LHCN-M2 (cell line): ENCODE results near the gene NTPCR. TPM values are rescaled to one million over a fixed set of nuclear protein-coding genes. Genes with fewer than 3 reads are reported as not detected.
"Not testable (repeated sequence)": the region's sequence is repeated elsewhere in the genome, so short reads cannot be mapped to it uniquely, and the experiment has no call there.

ENCODE experiments used
- DNase-seq: peaks from one replicate; pipeline ENCODE4 v3.0.0-alpha.2; 2012; ENCODE audit warnings: low read depth
- polyA plus RNA-seq: library from polyadenylated mRNA; unstranded; fragments of >200 nt; gene quantifications from one replicate; pipeline ENCODE4 v1.2.1, GENCODE V29; 2012; ENCODE audit warnings: missing spikeins
- total RNA-seq: library from RNA; depleted of rRNA; stranded (reverse); fragments of >200 nt; gene quantifications from 2 replicates; pipeline ENCODE4 v1.2.3, GENCODE V29; 2014; rRNA removed

The NTPCR gene
- total RNA-seq, result 35.5 and 38.1 TPM in 2 replicates
- polyA plus RNA-seq, result 56.6 TPM

- peak; percentile 88 for DNase-seq
Observed at GRCh38 chr1:232950197-232951176, at the start of gene NTPCR. Gene NTPCR, plus strand, starts transcription at chr1:232950611. Its CDS starts 100 bp downstream, at chr1:232950711.

GRCh38 chr1:232900818-232901217, 49.6 kb upstream of the NTPCR start:
- no peak for DNase-seq

GRCh38 chr1:232901255-232901654, 49.2 kb upstream of the NTPCR start:
- DNase-seq, result no peak

GRCh38 chr1:232902774-232903350, 47.5 kb upstream of the NTPCR start:
- DNase-seq, result no peak

DNA sequence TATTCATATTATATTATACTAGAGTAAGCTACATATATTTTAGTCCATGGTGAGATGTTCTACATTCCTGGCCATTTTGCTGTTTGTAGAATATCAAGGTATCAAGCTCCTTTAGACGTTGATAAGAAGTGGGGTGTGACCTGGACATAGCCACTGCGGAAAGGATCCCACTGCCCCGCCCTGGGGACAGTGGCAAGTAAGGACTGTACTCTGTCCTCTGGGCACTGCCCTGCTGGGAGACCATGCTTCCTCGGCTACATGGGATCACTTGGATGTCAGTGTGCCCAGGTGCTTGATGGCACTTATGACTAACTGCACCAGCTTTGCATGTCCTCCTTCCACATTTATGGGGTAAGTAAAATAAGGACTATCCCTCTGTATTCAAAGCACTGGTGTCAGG, 46.3 kb upstream of the NTPCR start:
- no peak for DNase-seq

DNA sequence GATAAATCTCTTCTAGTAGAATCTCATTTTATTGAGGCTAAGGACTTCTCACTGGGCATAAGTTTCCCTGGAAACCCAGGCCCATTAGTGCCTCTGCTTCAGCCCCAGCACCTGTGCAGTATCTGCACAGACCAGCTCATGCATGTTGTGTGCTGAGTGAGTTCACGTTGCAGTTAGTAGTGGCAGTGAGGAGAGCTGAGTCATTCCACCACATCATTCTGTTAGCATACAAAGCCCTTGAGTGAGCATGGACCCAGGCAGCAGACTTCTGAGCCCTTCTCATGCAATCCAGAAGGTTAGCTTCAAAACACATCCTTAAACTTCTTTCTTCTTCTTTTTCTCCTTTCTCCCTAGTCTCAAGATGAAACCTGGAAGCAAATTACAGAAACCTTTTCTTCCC, 45.8 kb upstream of the NTPCR start:
- DNase-seq, result peak; percentile 79

DNA sequence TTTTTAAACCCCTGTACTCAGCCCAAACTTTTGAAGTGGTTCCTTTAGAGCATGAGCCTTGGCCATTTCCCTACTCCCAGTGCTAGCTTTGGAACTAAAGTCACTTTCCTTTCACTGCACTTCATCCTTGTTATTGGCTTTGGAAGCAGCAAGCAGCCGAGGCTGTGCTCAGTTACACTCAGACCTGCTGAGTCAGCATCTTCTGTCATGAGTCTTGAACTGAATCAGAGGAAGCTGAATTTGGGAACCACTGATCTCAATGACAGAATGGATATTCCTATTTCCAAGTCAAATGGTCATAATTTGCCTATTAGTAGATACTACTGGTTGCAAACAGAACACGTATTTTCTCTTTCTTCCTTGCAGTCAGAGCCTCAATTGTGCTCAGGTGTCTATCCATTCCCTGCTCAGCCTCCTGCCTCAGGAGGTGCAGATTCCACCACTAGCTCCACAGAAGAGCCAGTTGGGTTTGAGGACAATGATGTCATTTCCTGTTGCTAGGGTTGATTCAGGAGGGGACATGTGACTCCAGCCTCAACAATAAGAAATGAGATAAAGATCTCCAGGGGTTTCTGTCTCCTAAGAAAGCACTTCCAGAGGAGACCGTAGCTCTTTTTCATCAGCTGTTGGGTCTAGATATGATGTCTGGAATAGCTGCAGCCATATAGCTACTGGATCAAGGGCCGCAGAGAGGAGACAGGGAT, 44.9 kb upstream of the NTPCR start:
- no peak for DNase-seq

DNA sequence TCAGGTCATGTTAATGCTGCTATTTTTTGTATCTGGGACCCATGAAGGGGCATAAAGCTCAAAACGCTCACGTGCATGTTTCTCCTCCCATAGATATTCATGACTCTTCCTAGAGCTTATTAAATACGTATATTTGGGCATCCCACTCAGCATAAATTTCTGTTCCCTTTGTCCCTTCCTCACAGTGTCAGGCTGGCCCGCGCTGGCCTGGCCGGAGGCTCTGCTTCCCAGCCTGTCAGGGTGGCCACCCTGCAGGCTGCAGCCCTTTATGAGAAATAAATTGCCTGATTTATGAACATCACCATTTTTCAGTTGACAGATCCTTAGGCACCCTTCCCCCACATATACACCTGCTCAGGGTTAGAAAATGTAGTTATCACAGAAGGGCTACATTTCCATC, 44.0 kb upstream of the NTPCR start:
- no peak for DNase-seq

GRCh38 chr1:232908831-232909230, 41.6 kb upstream of the NTPCR start:
- DNase-seq, result no peak

DNA sequence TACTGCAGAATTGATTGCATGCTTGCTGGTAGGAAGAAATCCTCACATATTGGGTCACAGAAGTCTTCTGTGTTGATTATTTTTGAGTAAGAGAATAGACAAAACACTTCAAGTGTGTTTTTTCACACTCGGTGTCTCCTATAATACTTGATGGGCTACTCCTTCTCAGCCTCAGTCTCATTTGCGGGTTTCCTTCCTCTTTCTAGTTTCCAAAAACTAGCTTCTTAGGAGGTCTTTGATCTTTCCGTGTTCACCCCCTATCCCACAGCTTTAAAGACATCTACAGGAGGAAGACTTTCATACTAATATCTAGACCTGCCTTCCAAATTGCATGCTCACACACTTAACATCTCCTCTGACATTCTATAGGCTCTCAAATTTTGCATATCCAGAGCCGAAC, 40.7 kb upstream of the NTPCR start:
- no peak for DNase-seq

- DNase-seq, result no peak
Observed at GRCh38 chr1:232911027-232911599, 39.3 kb upstream of the NTPCR start.

- no peak for DNase-seq
Observed at GRCh38 chr1:232912845-232913580, 37.4 kb upstream of the NTPCR start.

DNA sequence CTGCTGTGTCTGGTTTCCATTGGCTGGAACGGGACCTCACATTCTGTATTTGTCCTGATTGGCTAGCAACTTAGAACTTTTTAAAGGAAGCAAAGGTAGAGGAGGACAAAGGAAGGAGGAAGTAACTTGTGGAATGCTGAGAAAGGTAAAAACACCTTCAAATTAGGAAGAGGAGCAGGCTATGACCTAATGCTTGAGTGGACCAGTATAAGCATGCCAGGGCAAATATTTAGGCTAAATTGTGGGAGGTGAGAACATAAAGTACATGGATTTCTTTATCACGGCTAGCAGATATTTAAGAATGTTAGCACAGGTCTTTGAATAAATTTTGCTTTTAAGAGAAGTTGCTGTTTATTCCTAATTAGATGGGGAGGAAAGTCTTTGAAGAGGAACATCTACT, 36.1 kb upstream of the NTPCR start:
- not testable (repeated sequence) for DNase-seq

GRCh38 chr1:232915212-232915611, 35.2 kb upstream of the NTPCR start:
- no peak for DNase-seq

DNA sequence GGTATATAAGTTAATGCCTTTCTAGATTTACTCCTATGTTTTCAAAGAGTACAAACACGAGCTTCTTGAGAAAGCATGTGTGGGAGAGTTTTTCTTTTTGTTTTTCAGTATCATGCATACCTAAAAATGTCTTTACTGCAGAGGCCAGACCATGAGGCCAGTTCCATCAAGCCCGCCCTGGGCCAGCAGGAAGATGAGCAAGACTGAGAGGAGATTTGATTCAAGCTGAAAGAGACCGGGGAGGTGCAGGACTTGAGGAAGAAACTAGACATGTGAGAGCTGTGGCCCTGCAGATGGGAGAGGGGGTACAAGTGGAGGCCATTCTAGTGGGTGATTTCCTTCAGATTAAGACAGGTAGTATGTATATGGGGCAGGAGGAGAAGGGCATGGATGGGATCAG, 33.4 kb upstream of the NTPCR start:
- no peak for DNase-seq

DNA sequence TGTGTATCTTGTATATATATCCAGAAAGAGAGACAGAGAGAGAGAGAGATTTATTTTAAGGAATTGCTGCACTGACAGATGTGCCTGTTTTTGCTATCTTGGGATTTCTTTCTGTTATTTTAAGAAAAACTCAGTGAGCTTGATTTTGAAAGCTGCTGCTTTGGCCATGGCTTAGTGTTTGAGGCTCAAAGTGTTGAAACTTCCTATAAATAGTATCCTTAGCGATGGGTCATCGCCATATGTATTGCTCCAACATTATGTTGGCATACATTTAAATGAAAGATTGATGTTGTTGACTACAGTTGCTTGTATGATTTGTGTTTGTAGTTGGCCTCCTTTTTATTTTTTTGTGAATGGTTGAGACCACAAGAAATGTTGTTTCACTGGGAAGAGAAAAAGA, 29.0 kb upstream of the NTPCR start:
- no peak for DNase-seq

- peak; percentile 26 for DNase-seq
Observed at GRCh38 chr1:232922485-232922884, 27.9 kb upstream of the NTPCR start.

- DNase-seq, result no peak
Observed at GRCh38 chr1:232923739-232924386, 26.5 kb upstream of the NTPCR start.

DNA sequence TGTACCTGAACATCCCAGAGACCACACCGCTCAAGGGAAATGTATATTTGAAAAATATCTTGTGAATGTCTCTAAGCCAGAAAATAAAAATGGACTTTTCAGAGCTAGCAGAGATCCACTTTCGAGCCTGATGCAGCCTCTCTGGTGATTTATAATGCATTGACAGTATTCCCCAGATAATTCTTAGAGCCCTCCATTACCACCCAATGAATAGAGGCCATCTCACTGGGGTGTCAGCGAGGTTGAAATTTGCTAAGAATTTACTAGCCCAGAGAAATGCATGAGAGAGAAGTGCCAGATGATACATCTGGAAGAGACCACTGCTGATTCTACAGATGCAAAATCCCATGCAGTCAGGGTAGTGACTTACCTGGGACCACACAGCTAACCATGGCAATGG, 25.5 kb upstream of the NTPCR start:
- DNase-seq, result no peak

DNA sequence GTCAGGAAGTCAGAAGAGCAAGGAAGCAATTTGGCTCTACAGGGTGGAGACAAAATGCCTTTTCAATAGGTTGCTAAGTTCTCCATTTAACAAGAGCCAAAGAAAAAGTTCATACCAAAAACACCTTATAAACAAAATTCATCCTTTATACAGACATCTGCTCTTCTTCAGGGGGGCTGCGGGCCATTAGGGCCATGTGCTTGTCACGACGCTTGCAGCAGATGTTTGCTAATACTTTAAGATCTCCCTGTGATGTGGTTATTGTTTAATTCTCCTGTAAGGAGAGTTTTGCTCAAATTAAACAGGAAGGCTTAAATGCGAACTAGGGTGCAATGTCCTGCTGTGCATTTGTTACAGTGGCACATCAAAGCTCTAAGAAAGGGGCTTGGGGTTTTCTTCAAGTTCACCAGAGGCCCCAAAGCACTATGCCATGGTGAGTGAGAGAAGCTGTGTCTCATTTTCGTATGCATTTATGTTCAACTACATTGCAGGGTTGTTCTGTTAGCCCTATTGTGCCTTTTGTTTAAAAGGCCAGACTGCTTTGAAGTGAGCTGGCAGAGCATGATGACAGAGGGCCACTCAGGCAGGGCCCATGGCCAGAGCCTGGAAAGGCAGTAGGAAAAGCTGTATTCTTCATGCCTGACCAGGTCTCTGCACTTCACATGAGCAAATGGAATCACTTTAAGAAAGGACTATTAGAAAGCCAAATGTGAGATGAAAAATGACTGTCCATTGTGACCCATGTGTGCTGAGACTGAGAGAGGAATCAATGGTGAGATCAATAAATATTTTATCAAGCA, 24.8 kb upstream of the NTPCR start:
- no peak for DNase-seq
